Colon (tissue), 2 donors: ENCODE results near the gene COASY.

Experiments used
- FAIRE-seq: peaks from 2 replicates; lab custom pipeline; 2012; peaks lifted over from hg19 to GRCh38; lab: Jason Lieb, UNC
- donor health status: control.
- donor health status: control.

The COASY gene

DNA sequence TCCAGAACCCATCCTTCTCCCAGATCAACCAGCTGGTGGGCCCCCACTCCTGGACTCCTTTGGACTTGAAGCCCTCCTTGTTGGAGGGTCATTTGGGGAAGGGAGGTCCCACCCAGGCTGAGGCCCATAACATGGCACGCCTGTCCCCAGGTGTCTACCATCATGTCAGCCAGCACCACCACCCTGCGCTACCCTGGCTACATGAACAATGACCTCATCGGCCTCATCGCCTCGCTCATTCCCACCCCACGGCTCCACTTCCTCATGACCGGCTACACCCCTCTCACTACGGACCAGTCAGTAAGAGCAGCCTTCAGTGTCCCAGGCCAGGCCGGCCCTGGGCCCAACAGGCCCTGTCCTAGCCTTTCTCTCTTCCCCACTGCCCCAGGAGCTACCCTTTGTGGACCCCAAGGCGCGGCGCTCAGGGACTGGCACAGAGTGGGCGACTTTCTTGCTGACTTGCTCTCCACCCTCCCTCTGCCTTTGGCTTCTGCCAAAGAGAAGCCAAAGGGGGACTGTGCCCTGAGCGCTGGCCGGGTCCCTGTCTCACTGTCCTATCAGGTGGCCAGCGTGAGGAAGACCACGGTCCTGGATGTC, 51.8 kb downstream of the COASY start:
- FAIRE-seq = no peak
